KMS-11 (cell line): Measurements from ENCODE around the gene APCDD1L.

ENCODE experiments used
- H2AFZ ChIP-seq: fragments of 200-600 bp; sonication (generic); 2 replicates; pipeline ENCODE4 v1.6.1; 2016; ENCODE audit warnings: antibody characterized with exemption, mixed run types, low read depth
- H3K27ac ChIP-seq: fragments of 200-600 bp; sonication (generic); 2 replicates; pipeline ENCODE4 v1.6.1; 2016; ENCODE audit warnings: mild to moderate bottlenecking, mixed run types
- H3K27me3 ChIP-seq: fragments of 200-600 bp; sonication (generic); 2 replicates; pipeline ENCODE4 v1.6.1; 2017; ENCODE audit warnings: mild to moderate bottlenecking, low read depth, mixed run types, moderate library complexity; ENCODE audit not compliant: insufficient read depth
- H3K36me3 ChIP-seq: fragments of 200-600 bp; sonication (generic); 2 replicates; pipeline ENCODE4 v1.6.1; 2017; ENCODE audit warnings: mild to moderate bottlenecking, mixed run types; ENCODE audit not compliant: insufficient read depth
- H3K4me1 ChIP-seq: fragments of 200-600 bp; sonication (generic); 2 replicates; pipeline ENCODE4 v1.6.1; 2016; ENCODE audit warnings: mild to moderate bottlenecking, low read depth, mixed run types; ENCODE audit not compliant: poor library complexity, severe bottlenecking
- H3K4me2 ChIP-seq: fragments of 200-600 bp; sonication (generic); 2 replicates; pipeline ENCODE4 v1.7.0; 2016; ENCODE audit warnings: mild to moderate bottlenecking, mixed run types
- H3K4me3 ChIP-seq: fragments of 200-600 bp; sonication (generic); IDR thresholded peaks from 2 replicates; pipeline ENCODE4 v1.6.1; 2017; ENCODE audit warnings: low read depth, low read length, mixed read lengths; ENCODE audit not compliant: insufficient read depth
- H3K79me2 ChIP-seq: fragments of 200-600 bp; sonication (generic); 2 replicates; pipeline ENCODE4 v1.6.1; 2016; ENCODE audit warnings: low read depth, mixed run types; ENCODE audit not compliant: insufficient read depth
- H3K9ac ChIP-seq: fragments of 200-600 bp; sonication (generic); 2 replicates; pipeline ENCODE4 v1.6.1; 2016; ENCODE audit warnings: mild to moderate bottlenecking, mixed run types
- H4K20me1 ChIP-seq: fragments of 200-600 bp; sonication (generic); 2 replicates; pipeline ENCODE4 v1.6.1; 2016; ENCODE audit warnings: mild to moderate bottlenecking, mixed run types; ENCODE audit not compliant: insufficient read depth
- CTCF ChIP-seq: fragments of 200-600 bp; sonication (generic); conservative IDR thresholded peaks from 2 replicates; pipeline ENCODE4 v1.6.1; 2017; ENCODE audit warnings: low read depth, mild to moderate bottlenecking, antibody characterized with exemption, low read length, moderate library complexity, mixed read lengths

Gene APCDD1L

GRCh38 chr20:58519940-58520712, 4.9 kb upstream of the APCDD1L start:
- H3K27me3 ChIP-seq = peaks cover 24% of the 10 kb centered on the region
- H3K79me2 ChIP-seq = no peaks in the 10 kb centered on the region
- no peaks in the 10 kb centered on the region for H3K4me1 ChIP-seq
- TF ChIP-seq CTCF = no peak
- no peaks in the 10 kb centered on the region for H4K20me1 ChIP-seq
- H2AFZ ChIP-seq = no peak overlapping the region
- no peaks in the 10 kb centered on the region for H3K36me3 ChIP-seq
- no peak overlapping the region for H3K27ac ChIP-seq
- H3K4me3 ChIP-seq = no peak overlapping the region
- H3K9ac ChIP-seq = no peak overlapping the region
- H3K4me2 ChIP-seq = no peak overlapping the region

DNA sequence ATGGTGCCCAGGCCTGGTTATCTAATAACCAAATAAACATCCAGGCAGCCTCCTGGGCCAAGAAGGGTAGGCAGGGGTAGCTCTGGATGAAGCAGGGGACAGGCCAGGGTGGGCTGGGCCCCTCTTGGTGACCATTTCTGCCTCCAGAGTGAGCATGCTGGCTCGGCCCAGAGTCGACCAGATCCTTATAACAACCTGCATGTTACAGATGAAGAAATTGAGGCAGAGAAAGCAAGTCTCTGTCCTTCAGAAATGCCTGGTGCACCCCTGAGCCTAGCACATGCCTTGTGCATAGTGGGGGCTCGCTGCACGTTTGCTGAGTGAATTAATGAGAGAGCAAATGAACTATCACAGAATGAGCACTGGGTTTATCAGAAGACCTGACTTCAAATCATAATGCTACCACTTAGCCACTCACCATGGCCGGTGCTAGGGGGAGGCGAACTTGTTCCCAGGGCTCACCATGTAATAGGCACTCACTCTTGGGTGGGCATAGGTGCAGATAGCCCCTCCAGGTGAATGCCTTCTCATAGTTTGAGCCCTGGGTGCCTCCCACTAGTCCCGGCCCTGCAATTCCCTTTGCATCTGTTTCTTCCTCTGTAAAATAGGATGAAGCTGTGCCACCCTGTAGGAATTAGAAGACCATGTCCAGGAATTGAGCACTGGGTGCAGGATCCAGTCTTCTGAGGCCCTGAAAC, 3.8 kb upstream of the APCDD1L start:
- no peak overlapping the region for H3K9ac ChIP-seq
- H3K4me1 ChIP-seq = no peaks in the 10 kb centered on the region
- no peaks in the 10 kb centered on the region for H3K79me2 ChIP-seq
- peaks cover 24% of the 10 kb centered on the region for H3K27me3 ChIP-seq
- H2AFZ ChIP-seq = no peak overlapping the region
- no peaks in the 10 kb centered on the region for H4K20me1 ChIP-seq
- H3K36me3 ChIP-seq = no peaks in the 10 kb centered on the region
- no peak overlapping the region for H3K4me3 ChIP-seq
- no peak overlapping the region for H3K4me2 ChIP-seq
- no peak overlapping the region for H3K27ac ChIP-seq
- no peak for TF ChIP-seq CTCF

GRCh38 chr20:58518387-58518786, 3.2 kb upstream of the APCDD1L start:
- Histone ChIP-seq H4K20me1 (no peaks in the 10 kb centered on the region), H3K4me1 (no peaks in the 10 kb centered on the region), H3K4me3 (no peak overlapping the region), H3K27me3 (peaks cover 24% of the 10 kb centered on the region), H3K79me2 (no peaks in the 10 kb centered on the region), H3K9ac (no peak overlapping the region), H2AFZ (no peak overlapping the region), H3K36me3 (no peaks in the 10 kb centered on the region), H3K27ac (no peak overlapping the region), H3K4me2 (no peak overlapping the region)
- TF ChIP-seq CTCF = no peak

GRCh38 chr20:58514321-58515232, 622 bp downstream of the APCDD1L start:
- no peak overlapping the region for H3K9ac ChIP-seq

More at GRCh38 chr20:58514321-58515232, 622 bp downstream of the APCDD1L start:
- Histone ChIP-seq H3K27me3 (peaks cover 24% of the 10 kb centered on the region), H4K20me1 (no peaks in the 10 kb centered on the region), H3K79me2 (no peaks in the 10 kb centered on the region), H2AFZ (no peak overlapping the region), H3K27ac (no peak overlapping the region), H3K4me3 (no peak overlapping the region), H3K4me1 (no peaks in the 10 kb centered on the region), H3K36me3 (no peaks in the 10 kb centered on the region), H3K4me2 (no peak overlapping the region)
- no peak for TF ChIP-seq CTCF
